Mesodermal cell (in vitro differentiated cells): ENCODE measurements around the gene UNC5CL.

ENCODE experiments used
- H3K27ac ChIP-seq: 2 replicates; pipeline ENCODE4 v1.7.0; 2013; ENCODE audit warnings: mild to moderate bottlenecking, low read depth, low read length, moderate library complexity; ENCODE audit not compliant: severe bottlenecking
- H3K36me3 ChIP-seq: 2 replicates; pipeline ENCODE4 v1.7.1; 2013; ENCODE audit warnings: mild to moderate bottlenecking, low read length, moderate library complexity; ENCODE audit not compliant: control insufficient read depth, insufficient read depth
- H3K4me1 ChIP-seq: one replicate; pipeline ENCODE4 v1.7.1; 2013; ENCODE audit warnings: mild to moderate bottlenecking, low read length; ENCODE audit not compliant: insufficient read depth, control insufficient read depth, poor library complexity, severe bottlenecking
- H3K4me3 ChIP-seq: 2 replicates; pipeline ENCODE4 v1.7.0; 2013; ENCODE audit warnings: low read length, control low read depth, mild to moderate bottlenecking; ENCODE audit not compliant: insufficient read depth, poor library complexity, severe bottlenecking; ENCODE audit errors: extremely low read depth
- H3K9me3 ChIP-seq: 2 replicates; pipeline ENCODE4 v1.7.1; 2013; ENCODE audit warnings: mild to moderate bottlenecking, low read length, moderate library complexity; ENCODE audit not compliant: control insufficient read depth
- WGBS, 2 experiments: methylation state at CpG; one replicate each; pipeline ENCODE4 v1.1.5; 2013; ENCODE audit warnings: missing lambda C conversion rate in 2 of 2; ENCODE audit not compliant: insufficient coverage in 2 of 2; 5-methylcytosine and 5-hydroxymethylcytosine counted together

Gene UNC5CL

GRCh38 chr6:41049955-41050354 lies 10.9 kb upstream of the UNC5CL start:
- H3K4me3 ChIP-seq, result no peak overlapping the region
- H3K27ac ChIP-seq, result peak overlapping the region; percentile 62
- WGBS, 2 experiments, result 80 to 81% methylated on average over 5 to 6 of the region's 7 CpGs
- no peaks in the 10 kb centered on the region for H3K9me3 ChIP-seq
- no peaks in the 10 kb centered on the region for H3K36me3 ChIP-seq
- peaks cover 21% of the 10 kb centered on the region for H3K4me1 ChIP-seq

GRCh38 chr6:41049521-41049920 lies 10.5 kb upstream of the UNC5CL start:
- 36 to 100% methylated on average over 1 of the region's 1 CpG for WGBS, 2 experiments
- Histone ChIP-seq H3K36me3 (no peaks in the 10 kb centered on the region), H3K27ac (peak overlapping the region; percentile 62)

GRCh38 chr6:41047745-41048732 lies 9.0 kb upstream of the UNC5CL start:
- H3K4me1 ChIP-seq, result peaks cover 21% of the 10 kb centered on the region
- no peaks in the 10 kb centered on the region for H3K9me3 ChIP-seq
- H3K27ac ChIP-seq, result peak overlapping the region; percentile 24
- WGBS, 2 experiments, result 96 to 99% methylated on average over 7 to 8 of the region's 9 CpGs
- H3K36me3 ChIP-seq, result no peaks in the 10 kb centered on the region
- H3K4me3 ChIP-seq, result no peak overlapping the region

More at GRCh38 chr6:41049521-41049920, 10.5 kb upstream of the UNC5CL start:
- no peak overlapping the region for H3K4me3 ChIP-seq
- H3K9me3 ChIP-seq, result no peaks in the 10 kb centered on the region
- H3K4me1 ChIP-seq, result peaks cover 21% of the 10 kb centered on the region

GRCh38 chr6:41047306-41047705 lies 8.3 kb upstream of the UNC5CL start:
- Histone ChIP-seq H3K36me3 (no peaks in the 10 kb centered on the region), H3K9me3 (no peaks in the 10 kb centered on the region), H3K27ac (no peak overlapping the region), H3K4me1 (peaks cover 21% of the 10 kb centered on the region), H3K4me3 (no peak overlapping the region)
- WGBS, 2 experiments, result 100% methylated on average over 1 to 2 of the region's 2 CpGs

GRCh38 chr6:41046084-41046483 lies 7.1 kb upstream of the UNC5CL start:
- Histone ChIP-seq H3K9me3 (no peaks in the 10 kb centered on the region), H3K4me1 (peaks cover 16% of the 10 kb centered on the region), H3K36me3 (no peaks in the 10 kb centered on the region), H3K27ac (no peak overlapping the region), H3K4me3 (no peak overlapping the region)
- WGBS, 2 experiments, result no CpG with 5 or more reads among the region's 1 CpG

GRCh38 chr6:41045664-41046063 lies 6.6 kb upstream of the UNC5CL start:
- H3K27ac ChIP-seq, result no peak overlapping the region
- 75 to 90% methylated on average over 2 of the region's 5 CpGs for WGBS, 2 experiments
- H3K4me1 ChIP-seq, result peaks cover 20% of the 10 kb centered on the region
- no peak overlapping the region for H3K4me3 ChIP-seq
- H3K36me3 ChIP-seq, result no peaks in the 10 kb centered on the region
- no peaks in the 10 kb centered on the region for H3K9me3 ChIP-seq

- Histone ChIP-seq H3K4me1 (peaks cover 25% of the 10 kb centered on the region), H3K36me3 (no peaks in the 10 kb centered on the region), H3K9me3 (no peaks in the 10 kb centered on the region), H3K27ac (no peak overlapping the region), H3K4me3 (no peak overlapping the region)
- 94 to 95% methylated on average over 3 of the region's 3 CpGs for WGBS, 2 experiments
These were observed 4.1 kb upstream of the UNC5CL start for GRCh38 chr6:41043151-41043550.

- Histone ChIP-seq H3K9me3 (no peaks in the 10 kb centered on the region), H3K27ac (no peak within 1 kb of the TSS), H3K4me3 (no peak within 1 kb of the TSS), H3K4me1 (peaks cover 25% of the 10 kb centered on the region), H3K36me3 (no peaks in the 10 kb centered on the region)
- WGBS, 2 experiments, result 91 to 96% methylated on average over 10 of the region's 10 CpGs
These were observed 3.4 kb upstream of the UNC5CL start, which contains the start of gene TSPO2 for GRCh38 chr6:41042226-41043055. TSS of gene TSPO2 (plus strand) at chr6:41042467. CDS start at chr6:41042986, 519 bp downstream.

- no CpG with 5 or more reads among the region's 1 CpG for WGBS, 2 experiments
- Histone ChIP-seq H3K4me1 (peaks cover 25% of the 10 kb centered on the region), H3K36me3 (no peaks in the 10 kb centered on the region), H3K9me3 (no peaks in the 10 kb centered on the region), H3K27ac (no peak overlapping the region), H3K4me3 (no peak overlapping the region)
These were observed 2.0 kb upstream of the UNC5CL start for GRCh38 chr6:41040940-41041536.
